Ammon's horn (tissue), 1 donor: ENCODE data around the gene SPOCD1.

Source experiments
- DNase-seq: peaks from one replicate; pipeline ENCODE4 v3.0.0-alpha.2; 2016; ENCODE audit warnings: low spot score

The SPOCD1 gene

DNA sequence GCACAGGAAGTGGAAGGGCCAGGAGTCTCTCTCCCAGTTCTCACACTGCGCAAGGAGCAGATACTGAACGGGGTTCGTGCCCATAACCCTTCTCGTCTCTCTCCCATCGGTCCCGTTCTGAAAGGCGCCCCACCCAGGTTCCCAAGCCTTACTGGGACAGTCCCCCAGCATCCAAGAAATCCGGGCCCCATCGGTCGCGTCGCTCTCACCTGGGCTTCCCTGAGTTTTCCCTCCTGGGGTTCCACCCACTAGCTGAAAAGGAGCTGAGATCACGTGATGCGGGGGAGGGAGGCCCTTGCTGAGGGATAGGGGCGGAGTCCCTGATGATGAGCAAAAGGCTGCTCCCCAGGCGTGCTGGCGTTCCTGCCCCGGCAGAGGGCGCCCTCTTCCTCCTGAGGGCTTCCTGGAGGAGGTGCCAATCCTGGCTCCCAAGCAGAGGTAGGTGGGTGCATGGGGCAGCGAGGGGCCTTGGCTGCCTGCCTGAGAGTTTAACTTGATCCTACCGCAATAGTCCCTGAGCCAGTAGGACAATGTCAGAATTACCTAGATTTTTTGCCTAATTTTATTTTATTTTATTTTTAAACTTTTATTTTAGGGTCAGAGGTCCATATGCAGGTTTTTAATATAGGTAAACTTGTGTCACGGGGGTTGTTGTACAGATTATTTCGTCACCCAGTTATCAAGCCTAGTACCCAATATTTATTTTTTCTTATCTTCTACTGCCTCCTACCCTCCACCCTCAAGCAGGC, at the start of gene SPOCD1:
SPOCD1 (minus strand) TSS at position 271 of the 749 bp plus-strand sequence. CDS start 689 bp downstream, outside the sequence.
- DNase-seq: no peak

- no peak for DNase-seq
Observed at GRCh38 chr1:31862071-31862470, 46.2 kb upstream of the SPOCD1 start.

- DNase-seq: no peak
Observed at GRCh38 chr1:31861346-31861745, 45.5 kb upstream of the SPOCD1 start.

DNA sequence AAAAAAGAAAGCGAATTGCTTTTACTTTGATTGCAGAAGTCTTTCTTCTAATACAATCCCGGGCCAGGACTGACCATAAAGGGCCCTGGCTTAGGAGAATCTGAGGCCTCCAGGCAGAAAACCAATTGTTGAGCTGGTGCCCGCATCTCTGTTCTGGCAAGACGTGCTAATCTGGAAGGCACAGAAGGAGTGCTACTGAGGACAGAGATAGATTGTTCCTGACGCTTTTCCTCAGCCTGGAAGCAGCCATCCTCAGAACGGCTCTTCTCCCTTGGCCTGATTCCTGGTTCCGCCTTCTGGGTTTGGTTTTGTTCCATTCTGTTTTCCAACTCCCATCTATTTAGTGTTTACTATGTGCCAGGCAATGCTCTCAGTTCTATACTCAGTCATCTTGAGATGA, 44.8 kb upstream of the SPOCD1 start:
- DNase-seq: peak; percentile 51

DNA sequence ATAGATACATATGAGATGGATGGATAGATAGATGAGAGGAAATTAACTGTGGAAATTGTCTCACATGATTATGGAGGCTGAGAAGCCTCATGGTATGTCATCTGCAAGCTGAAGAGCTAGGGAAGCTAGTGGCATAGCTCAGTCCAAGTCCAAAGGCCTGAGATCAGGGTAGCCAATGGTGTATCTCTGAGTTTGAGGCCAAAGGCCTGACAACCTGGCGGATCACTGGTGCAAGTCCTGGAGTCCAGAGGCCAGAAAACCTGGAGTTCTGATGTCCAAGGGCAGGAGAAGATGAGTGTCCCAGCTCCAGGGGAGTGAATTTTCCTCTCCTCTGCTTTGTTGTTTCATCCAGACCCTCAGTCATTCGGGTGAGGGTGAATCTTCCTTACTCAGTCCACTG, 43.9 kb upstream of the SPOCD1 start:
- no peak for DNase-seq

- no peak for DNase-seq
Observed at GRCh38 chr1:31859044-31859443, 43.2 kb upstream of the SPOCD1 start.

DNA sequence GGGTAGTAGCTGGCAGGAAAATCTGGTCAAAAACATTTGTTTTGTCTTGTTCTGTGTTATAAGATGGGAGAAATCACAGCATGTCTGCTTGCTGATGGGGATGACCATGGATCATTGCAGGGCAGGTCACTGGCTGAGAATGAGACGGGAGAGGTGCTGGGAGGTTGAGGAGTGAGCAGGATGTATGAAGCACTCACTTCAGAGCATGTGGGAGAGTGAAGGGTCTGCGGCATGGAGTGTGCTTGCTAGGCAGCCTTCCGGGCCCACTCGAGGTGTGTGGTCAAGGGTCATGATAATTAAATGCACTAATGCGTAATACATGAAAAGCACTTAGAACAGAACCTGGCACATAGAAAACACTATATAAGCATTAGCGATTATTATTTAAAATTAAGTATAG, 42.0 kb upstream of the SPOCD1 start:
- no peak for DNase-seq

DNA sequence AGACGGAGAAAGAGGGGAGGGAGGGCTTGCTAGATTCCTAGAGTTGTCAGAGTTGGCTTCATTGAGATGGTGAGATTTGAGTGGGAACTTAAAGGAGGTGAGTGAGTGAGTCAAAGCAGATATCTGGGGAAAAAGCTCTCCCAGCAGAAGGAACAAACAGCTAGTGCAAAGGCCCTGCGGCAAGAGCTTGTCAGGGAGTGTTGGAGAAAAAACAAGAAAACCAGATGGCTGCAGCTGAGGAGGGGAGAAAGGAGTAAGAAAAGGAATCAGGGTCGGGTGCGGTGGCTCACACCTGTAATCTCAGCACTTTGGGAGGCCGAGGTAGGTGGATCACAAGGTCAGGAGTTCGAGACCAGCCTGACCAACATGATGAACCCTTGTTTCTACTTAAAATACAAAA, 40.3 kb upstream of the SPOCD1 start:
- DNase-seq: no peak

GRCh38 chr1:31855038-31855845, 39.4 kb upstream of the SPOCD1 start:
- DNase-seq: no peak

DNA sequence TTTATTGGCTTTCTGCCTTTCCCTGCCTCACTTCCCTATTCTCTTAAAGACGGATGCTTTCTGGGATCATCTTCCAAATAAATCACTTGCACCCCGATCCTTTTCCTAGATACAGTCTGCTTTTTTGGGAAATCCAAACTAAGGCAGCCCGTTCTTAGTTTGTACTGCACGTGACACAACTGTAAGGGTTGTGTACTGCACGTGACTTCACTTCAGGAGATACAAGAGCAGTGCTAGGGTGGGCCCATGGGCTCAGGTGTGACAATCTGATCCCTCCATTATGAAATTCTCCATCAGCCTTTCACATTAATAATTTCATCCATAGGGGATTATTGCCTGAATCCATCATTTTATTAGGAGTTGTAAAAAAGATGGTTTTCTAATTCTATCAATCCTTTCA, 33.8 kb upstream of the SPOCD1 start:
- DNase-seq: no peak

GRCh38 chr1:31848381-31848897, 32.6 kb upstream of the SPOCD1 start:
- no peak for DNase-seq

GRCh38 chr1:31846484-31846883, 30.7 kb upstream of the SPOCD1 start:
- no peak for DNase-seq

DNA sequence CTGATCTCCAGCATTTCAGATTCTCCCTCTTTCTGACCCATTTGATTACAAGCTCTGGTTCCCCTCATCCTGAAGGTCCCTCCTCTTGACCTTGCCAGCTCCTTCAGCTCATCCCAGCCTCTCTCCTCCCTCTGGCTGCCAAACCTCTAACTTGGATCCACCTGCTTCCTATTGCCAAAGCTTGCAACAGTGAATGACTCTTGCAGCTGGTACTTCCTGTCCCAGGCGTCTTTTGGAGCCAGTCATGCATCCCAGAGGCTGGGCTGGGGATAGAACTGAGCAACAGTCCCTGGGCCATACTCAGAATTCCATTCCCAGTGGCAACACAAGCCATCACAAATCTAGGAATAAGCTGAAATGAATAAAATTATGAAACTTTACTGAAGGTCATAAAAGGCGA, 27.7 kb upstream of the SPOCD1 start:
- peak; percentile 62 for DNase-seq

DNA sequence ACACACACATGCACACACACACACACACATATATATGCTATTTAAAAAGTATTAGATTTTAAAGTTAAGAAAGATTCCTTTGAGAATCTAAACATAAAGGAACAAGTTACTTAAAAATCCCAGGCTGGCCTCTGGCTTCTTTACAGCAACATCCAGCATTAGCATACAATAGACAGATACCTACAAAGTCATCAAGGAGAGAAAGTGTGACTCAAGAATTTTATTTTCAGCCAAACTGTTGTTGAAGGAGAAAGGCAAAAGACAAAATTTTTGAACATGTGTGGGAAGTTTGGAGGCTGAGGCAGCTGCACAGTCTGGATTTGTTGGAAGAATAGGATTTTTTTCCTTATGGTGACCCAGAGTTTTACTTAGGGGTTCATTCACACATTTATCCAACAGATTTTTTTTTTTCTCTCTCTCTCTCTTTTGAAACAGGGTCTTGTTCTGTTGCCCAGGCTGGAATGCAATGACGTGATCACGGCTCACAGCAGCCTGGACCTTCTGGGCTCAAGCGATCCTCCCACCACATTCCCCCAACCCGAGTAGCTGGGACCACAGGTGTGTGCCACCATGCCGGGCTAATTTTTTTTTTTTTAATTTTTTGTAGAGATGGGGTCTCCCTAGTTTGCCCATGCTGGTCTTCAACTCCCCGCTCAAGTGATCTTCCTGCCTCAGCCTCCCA, 24.0 kb upstream of the SPOCD1 start:
- no peak for DNase-seq

- no peak for DNase-seq
Observed at GRCh38 chr1:31837451-31838158, 21.8 kb upstream of the SPOCD1 start.

DNA sequence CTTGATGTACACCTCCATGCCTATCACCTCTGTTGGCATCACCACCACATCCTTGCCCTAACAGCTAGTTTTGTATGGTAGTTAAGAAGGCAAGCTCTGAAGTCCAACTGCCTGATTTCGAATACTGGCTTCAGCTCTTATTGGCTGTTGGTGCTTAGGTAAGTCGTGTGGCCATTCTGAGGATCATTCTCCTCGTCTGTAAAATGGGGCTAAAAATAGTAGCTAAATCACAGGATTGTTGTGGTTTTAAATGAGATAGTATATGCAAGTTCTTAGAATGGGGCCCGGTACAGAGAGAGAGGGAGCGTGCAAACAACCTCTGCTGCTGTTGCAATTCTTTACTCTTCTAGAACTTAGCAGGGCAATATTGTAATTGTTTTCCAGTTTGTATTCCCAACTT, 20.8 kb upstream of the SPOCD1 start:
- no peak for DNase-seq

- no peak for DNase-seq
Observed at GRCh38 chr1:31835415-31835814, 19.6 kb upstream of the SPOCD1 start.

DNA sequence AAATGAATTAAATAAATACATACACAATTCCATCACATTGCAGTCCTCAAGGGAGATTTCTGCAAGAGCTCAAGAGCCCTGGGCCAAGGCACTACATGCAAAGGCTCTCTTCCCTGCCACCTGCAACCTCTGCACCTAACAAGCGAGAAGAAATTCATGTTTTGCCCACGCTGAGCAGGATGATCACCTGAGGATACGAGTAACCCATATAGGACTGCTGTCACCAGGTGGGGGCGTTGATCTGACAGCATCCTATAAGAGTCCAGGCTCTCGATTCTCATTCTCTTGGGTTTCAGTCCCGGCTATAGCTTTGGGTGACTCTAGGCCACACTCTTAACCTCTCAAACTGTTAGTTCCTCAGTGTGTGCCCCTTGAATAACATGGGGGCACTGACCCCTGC, 18.7 kb upstream of the SPOCD1 start:
- DNase-seq: no peak

DNA sequence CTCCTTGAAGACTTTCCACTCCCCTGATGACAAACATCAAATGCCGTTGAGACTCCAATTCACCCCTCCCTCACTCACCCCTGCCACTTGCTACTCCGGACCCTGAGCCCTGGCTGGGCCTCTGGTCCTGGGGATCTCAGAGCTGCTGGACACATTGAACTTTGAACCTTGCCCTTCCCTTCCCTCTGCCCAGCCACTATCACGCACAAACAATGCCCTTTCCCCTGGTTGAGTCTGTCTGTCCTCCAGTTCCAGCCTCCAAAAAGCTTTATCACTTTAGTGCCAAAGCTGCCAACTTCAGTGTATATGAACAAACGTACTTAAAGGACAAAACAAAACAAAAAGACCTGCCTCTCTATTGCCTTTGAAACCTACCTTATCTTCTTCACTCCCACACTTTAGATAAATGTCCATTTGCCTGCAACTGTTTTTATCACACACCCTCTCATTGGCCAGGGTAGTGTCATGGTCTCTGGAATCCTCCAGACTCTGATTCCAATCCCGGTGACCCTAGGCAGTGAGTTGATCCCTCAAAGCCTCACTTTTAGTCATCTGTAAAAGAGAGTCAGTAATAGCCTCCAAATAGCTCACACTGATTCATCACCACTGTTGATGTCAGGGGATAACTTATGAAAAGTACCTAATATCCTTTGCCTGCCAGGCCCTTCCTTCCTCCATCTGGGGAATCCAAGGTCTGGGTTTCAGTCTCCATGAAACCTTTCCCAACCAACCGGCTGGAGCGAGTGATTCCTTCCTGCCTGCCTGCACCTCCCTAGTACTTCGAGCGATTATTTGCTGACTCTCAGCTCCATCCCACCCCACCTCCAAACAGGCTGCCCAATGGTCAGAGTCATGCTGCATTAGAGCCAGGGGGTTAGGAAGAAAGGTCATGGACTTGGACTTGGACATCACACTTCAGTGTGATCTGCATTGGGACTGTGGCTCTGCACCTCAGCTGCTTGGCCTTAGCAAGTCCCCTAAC, 15.9 kb upstream of the SPOCD1 start:
- no peak for DNase-seq

GRCh38 chr1:31830511-31830910, 14.7 kb upstream of the SPOCD1 start:
- no peak for DNase-seq

DNA sequence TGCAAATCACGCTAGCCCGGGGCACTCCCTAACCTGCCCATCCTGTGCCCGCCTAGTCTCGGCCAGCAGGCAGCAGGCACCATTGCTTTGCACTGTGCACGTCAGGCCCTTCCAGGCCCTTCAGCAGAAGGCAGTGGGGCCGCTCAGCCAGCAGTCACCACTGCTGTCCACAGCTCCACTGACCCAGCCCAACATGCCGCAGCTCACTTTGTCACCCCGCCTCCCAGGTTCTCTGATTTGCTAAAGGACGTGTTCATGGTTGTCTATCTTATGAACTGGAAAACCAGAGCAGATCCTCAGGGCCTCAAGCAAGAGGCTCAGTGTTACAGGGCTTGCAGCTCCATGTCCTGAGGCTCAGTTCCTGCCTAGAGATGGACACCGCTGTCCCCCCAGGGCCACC, 14.2 kb upstream of the SPOCD1 start:
- DNase-seq: no peak
